HEK293T (cell line): ENCODE data around the gene CYP2A6.
"Not testable (repeated sequence)": the region's sequence is repeated elsewhere in the genome, so short reads cannot be mapped to it uniquely, and the experiment has no call there.

ENCODE experiments used
- ARNT ChIP-seq: fragments of 450-650 bp; IDR thresholded peaks from 2 replicates; pipeline ENCODE4 v1.6.1; 2017; ENCODE audit warnings: mild to moderate bottlenecking
- BHLHE40 ChIP-seq: fragments of 450-650 bp; IDR thresholded peaks from 2 replicates; pipeline ENCODE4 v1.6.1; 2016; ENCODE audit warnings: mild to moderate bottlenecking, moderate library complexity, borderline replicate concordance
- ELF4 ChIP-seq: fragments of 450-650 bp; IDR thresholded peaks from 2 replicates; pipeline ENCODE4 v1.6.1; 2017; ENCODE audit warnings: antibody characterized with exemption
- FOXA1 ChIP-seq: fragments of 450-650 bp; IDR thresholded peaks from 2 replicates; pipeline ENCODE4 v1.6.1; 2016; ENCODE audit warnings: mild to moderate bottlenecking
- FOXK2 ChIP-seq: fragments of 450-650 bp; IDR thresholded peaks from 2 replicates; pipeline ENCODE4 v1.6.1; 2016; ENCODE audit warnings: mild to moderate bottlenecking
- FOXM1 ChIP-seq: fragments of 450-650 bp; IDR thresholded peaks from 2 replicates; pipeline ENCODE4 v1.6.1; 2017; ENCODE audit warnings: mild to moderate bottlenecking, borderline replicate concordance
- HDGF ChIP-seq: fragments of 450-650 bp; IDR thresholded peaks from 2 replicates; pipeline ENCODE4 v1.6.1; 2017; ENCODE audit warnings: antibody characterized with exemption, borderline replicate concordance
- L3MBTL2 ChIP-seq: fragments of 450-650 bp; conservative IDR thresholded peaks from 2 replicates; pipeline ENCODE4 v1.6.1; 2016; ENCODE audit warnings: mild to moderate bottlenecking
- NFRKB ChIP-seq: fragments of 450-650 bp; IDR thresholded peaks from 2 replicates; pipeline ENCODE4 v1.6.1; 2016; ENCODE audit warnings: mild to moderate bottlenecking, moderate library complexity
- SP1 ChIP-seq: fragments of 450-650 bp; IDR thresholded peaks from 2 replicates; pipeline ENCODE4 v1.6.1; 2017
- TARDBP ChIP-seq: fragments of 450-650 bp; IDR thresholded peaks from 2 replicates; pipeline ENCODE4 v1.6.1; 2016
- ZNF384 ChIP-seq: fragments of 450-650 bp; IDR thresholded peaks from 2 replicates; pipeline ENCODE4 v1.6.1; 2016
- TF ChIP-seq, protein P1 (sequence below): fragments of 450-650 bp; IDR thresholded peaks from 2 replicates; pipeline ENCODE4 v1.6.1; 2016

DNA sequence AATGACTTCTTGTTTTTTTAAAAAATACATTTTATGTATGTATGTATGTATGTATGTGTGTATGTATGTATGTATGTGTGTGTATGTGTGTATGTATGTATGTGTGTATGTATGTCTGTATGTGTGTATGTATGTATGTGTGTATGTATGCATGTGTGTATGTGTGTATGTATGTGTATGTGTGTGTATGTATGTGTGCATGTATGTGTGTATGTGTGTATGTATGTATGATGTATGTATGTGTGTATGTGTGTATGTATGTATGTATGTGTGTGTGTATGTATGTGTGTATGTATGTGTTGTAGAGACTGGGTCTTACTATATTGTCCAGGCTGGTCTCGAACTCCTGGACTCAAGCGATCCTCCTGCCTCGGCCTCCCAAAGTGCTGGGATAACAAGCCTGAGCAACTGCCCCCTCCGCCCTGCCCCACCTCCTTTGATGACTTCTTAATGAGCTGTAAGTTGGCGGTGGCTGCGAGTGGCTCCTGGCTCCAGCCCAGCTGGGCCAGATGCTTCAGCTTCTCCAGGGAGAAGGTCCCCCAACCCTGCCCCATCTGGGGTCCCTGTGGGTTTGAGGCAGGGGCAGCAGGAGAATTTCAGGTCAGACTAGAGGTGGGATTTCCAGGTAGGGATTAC is 24.7 kb downstream of the CYP2A6 start:
- TF ChIP-seq FOXK2, BHLHE40, HDGF, SP1, FOXM1, ZNF384, ARNT, ELF4, NFRKB, FOXA1, TARDBP, L3MBTL2: not testable (repeated sequence)
- TF ChIP-seq, protein P1, sequence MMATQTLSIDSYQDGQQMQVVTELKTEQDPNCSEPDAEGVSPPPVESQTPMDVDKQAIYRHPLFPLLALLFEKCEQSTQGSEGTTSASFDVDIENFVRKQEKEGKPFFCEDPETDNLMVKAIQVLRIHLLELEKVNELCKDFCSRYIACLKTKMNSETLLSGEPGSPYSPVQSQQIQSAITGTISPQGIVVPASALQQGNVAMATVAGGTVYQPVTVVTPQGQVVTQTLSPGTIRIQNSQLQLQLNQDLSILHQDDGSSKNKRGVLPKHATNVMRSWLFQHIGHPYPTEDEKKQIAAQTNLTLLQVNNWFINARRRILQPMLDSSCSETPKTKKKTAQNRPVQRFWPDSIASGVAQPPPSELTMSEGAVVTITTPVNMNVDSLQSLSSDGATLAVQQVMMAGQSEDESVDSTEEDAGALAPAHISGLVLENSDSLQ = not testable (repeated sequence)
